ENCODE measurements around the gene MAEA. TPM values are rescaled to one million over a fixed set of nuclear protein-coding genes. Genes with fewer than 3 reads are reported as not detected.

The MAEA gene
- total RNA-seq, 4 donors from 2014 or later: 33.1 to 60.1 (median 50.5) TPM

GRCh38 chr4:1364217-1364616 is 74.5 kb downstream of the MAEA start:
- TF ChIP-seq CTCF (IDR thresholded peaks at IDR 0.05; ENCODE audit: low read depth): no peak

GRCh38 chr4:1364748-1365147 is 75.1 kb downstream of the MAEA start:
- TF ChIP-seq CTCF (IDR thresholded peaks at IDR 0.05; ENCODE audit: low read depth): no peak

- no peak for TF ChIP-seq CTCF (IDR thresholded peaks at IDR 0.05; ENCODE audit: low read depth)
Measured at GRCh38 chr4:1365271-1366178, 75.8 kb downstream of the MAEA start.

GRCh38 chr4:1366371-1367229 is 76.9 kb downstream of the MAEA start:
- no peak for TF ChIP-seq CTCF (IDR thresholded peaks at IDR 0.05; ENCODE audit: low read depth)

GRCh38 chr4:1367230-1367935 is 77.7 kb downstream of the MAEA start:
- TF ChIP-seq CTCF (IDR thresholded peaks at IDR 0.05; ENCODE audit: low read depth): no peak

- no peak for TF ChIP-seq CTCF (IDR thresholded peaks at IDR 0.05; ENCODE audit: low read depth)
Measured at GRCh38 chr4:1367936-1368289, 78.2 kb downstream of the MAEA start.
